Endothelial cell (in vitro differentiated cells): ENCODE measurements around the gene VPS45. TPM values are rescaled to one million over a fixed set of nuclear protein-coding genes. Genes with fewer than 3 reads are reported as not detected.
"Not testable (repeated sequence)": the region's sequence is repeated elsewhere in the genome, so short reads cannot be mapped to it uniquely, and the experiment has no call there.

Experiments used
- DNase-seq: peaks from one replicate; pipeline ENCODE4 v3.0.0; 2021; ENCODE audit warnings: low spot score
- H3K27ac Mint-ChIP-seq: one replicate; pipeline ENCODE4 v1.8.0; 2021; ENCODE audit warnings: mixed read lengths, inconsistent platforms; ENCODE audit not compliant: unreplicated experiment
- H3K27me3 Mint-ChIP-seq: one replicate; pipeline ENCODE4 v1.8.0; 2021; ENCODE audit warnings: mild to moderate bottlenecking, moderate library complexity, mixed read lengths, inconsistent platforms; ENCODE audit not compliant: unreplicated experiment
- H3K36me3 Mint-ChIP-seq: one replicate; pipeline ENCODE4 v1.8.0; 2021; ENCODE audit warnings: mild to moderate bottlenecking, low read depth, mixed read lengths, inconsistent platforms; ENCODE audit not compliant: unreplicated experiment
- H3K4me1 Mint-ChIP-seq: one replicate; pipeline ENCODE4 v1.8.0; 2021; ENCODE audit warnings: mild to moderate bottlenecking, mixed read lengths, inconsistent platforms; ENCODE audit not compliant: unreplicated experiment
- H3K4me3 Mint-ChIP-seq: one replicate; pipeline ENCODE4 v1.8.0; 2021; ENCODE audit warnings: mild to moderate bottlenecking, mixed read lengths, inconsistent platforms; ENCODE audit not compliant: unreplicated experiment
- H3K9me3 Mint-ChIP-seq: one replicate; pipeline ENCODE4 v1.8.0; 2021; ENCODE audit warnings: mixed read lengths, inconsistent platforms; ENCODE audit not compliant: unreplicated experiment
- total RNA-seq: library from RNA; stranded (reverse); fragmentation: NEBNext Ultra II Directional; extraction: Animal tissue kit (Norgen Biotek cat#: 25700); gene quantifications from one replicate; pipeline ENCODE4 v1.2.1, GENCODE V29; 2021; ENCODE audit not compliant: unreplicated experiment
- TF ChIP-seq, protein P1 (sequence below): fragments of 200-600 bp; sonication (generic); IDR thresholded peaks from one replicate; pipeline ENCODE4 v1.5.0; 2021; ENCODE audit warnings: antibody characterized with exemption; ENCODE audit not compliant: unreplicated experiment

VPS45 gene
- total RNA-seq, 1 donor from 2014 or later = 32.5 TPM

GRCh38 chr1:150134537-150134936 is 67.0 kb downstream of the VPS45 start:
- Mint-ChIP-seq H3K4me1 (peaks cover 4% of the 10 kb centered on the region), H3K4me3 (no peak overlapping the region), H3K27me3 (no peaks in the 10 kb centered on the region), H3K27ac (no peak overlapping the region), H3K9me3 (no peaks in the 10 kb centered on the region), H3K36me3 (no peaks in the 10 kb centered on the region)
- TF ChIP-seq, protein P1, sequence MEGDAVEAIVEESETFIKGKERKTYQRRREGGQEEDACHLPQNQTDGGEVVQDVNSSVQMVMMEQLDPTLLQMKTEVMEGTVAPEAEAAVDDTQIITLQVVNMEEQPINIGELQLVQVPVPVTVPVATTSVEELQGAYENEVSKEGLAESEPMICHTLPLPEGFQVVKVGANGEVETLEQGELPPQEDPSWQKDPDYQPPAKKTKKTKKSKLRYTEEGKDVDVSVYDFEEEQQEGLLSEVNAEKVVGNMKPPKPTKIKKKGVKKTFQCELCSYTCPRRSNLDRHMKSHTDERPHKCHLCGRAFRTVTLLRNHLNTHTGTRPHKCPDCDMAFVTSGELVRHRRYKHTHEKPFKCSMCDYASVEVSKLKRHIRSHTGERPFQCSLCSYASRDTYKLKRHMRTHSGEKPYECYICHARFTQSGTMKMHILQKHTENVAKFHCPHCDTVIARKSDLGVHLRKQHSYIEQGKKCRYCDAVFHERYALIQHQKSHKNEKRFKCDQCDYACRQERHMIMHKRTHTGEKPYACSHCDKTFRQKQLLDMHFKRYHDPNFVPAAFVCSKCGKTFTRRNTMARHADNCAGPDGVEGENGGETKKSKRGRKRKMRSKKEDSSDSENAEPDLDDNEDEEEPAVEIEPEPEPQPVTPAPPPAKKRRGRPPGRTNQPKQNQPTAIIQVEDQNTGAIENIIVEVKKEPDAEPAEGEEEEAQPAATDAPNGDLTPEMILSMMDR = no peak
- DNase-seq = no peak

- H3K36me3 Mint-ChIP-seq, H3K9me3 Mint-ChIP-seq, DNase-seq, H3K27ac Mint-ChIP-seq, H3K4me1 Mint-ChIP-seq, H3K27me3 Mint-ChIP-seq, H3K4me3 Mint-ChIP-seq: not testable (repeated sequence)
Measured at GRCh38 chr1:150135400-150135799, 67.8 kb downstream of the VPS45 start.

- Mint-ChIP-seq H3K9me3 (no peaks in the 10 kb centered on the region), H3K36me3 (peaks cover 3% of the 10 kb centered on the region), H3K4me3 (no peak overlapping the region), H3K4me1 (peaks cover 4% of the 10 kb centered on the region), H3K27ac (no peak overlapping the region), H3K27me3 (no peaks in the 10 kb centered on the region)
- no peak for DNase-seq
- TF ChIP-seq, protein P1 = no peak
Measured at GRCh38 chr1:150138044-150138443, 70.5 kb downstream of the VPS45 start.

GRCh38 chr1:150141452-150141851 is 73.9 kb downstream of the VPS45 start:
- DNase-seq = no peak
- Mint-ChIP-seq H3K4me3 (no peak overlapping the region), H3K27ac (no peak overlapping the region), H3K4me1 (peaks cover 9% of the 10 kb centered on the region), H3K27me3 (no peaks in the 10 kb centered on the region), H3K9me3 (no peaks in the 10 kb centered on the region), H3K36me3 (peaks cover 3% of the 10 kb centered on the region)
- TF ChIP-seq, protein P1 = no peak

GRCh38 chr1:150142083-150142482 is 74.5 kb downstream of the VPS45 start:
- H3K36me3 Mint-ChIP-seq = peaks cover 9% of the 10 kb centered on the region
- TF ChIP-seq, protein P1 = no peak
- no peak for DNase-seq
- H3K9me3 Mint-ChIP-seq = no peaks in the 10 kb centered on the region
- peaks cover 2% of the 10 kb centered on the region for H3K27me3 Mint-ChIP-seq
- H3K4me1 Mint-ChIP-seq = peaks cover 9% of the 10 kb centered on the region
- H3K27ac Mint-ChIP-seq = no peak overlapping the region
- H3K4me3 Mint-ChIP-seq = no peak overlapping the region

DNA sequence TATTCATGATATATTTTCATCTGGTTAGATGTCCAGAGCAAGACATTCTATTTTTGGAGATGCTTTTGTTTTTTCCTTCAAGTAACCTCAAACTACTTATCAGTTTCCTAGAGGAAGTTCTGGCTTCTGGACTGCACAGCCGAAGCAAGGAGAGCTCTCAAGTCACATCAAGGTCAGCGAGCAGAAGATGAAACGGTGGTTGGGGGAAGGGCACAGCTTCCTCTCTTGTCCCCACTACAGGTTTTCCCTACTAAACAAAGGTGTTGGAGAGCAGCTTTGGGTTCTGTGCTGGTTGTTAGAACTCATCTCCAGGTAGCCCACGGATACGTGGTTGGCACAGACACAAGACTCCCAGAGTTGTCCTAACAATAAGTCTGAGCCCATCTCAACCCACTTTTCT is 77.0 kb downstream of the VPS45 start:
- DNase-seq = no peak

DNA sequence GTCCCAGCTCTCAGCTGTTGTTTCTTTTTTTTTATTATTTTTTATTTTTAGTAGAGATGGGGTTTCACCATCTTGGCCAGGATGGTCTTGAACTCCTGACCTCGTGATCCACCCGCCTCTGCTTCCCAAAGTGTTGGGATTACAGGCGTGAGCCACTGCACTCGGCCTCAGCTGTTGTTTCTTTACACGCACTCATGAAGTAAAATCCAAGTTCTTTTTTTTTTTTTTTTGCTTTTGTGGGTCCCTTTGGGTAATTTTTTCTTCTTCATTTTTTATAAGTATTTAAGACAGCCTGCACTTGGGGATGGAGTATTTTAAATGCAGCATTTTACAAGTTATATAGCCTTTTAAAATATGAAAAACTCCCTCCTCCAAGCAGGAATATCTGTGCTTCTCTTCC is 78.4 kb downstream of the VPS45 start:
- not testable (repeated sequence) for H3K4me3 Mint-ChIP-seq, H3K9me3 Mint-ChIP-seq

More for the DNA sequence above, 77.0 kb downstream of the VPS45 start:
- TF ChIP-seq, protein P1 = no peak
- Mint-ChIP-seq H3K36me3 (peaks cover 10% of the 10 kb centered on the region), H3K4me1 (peaks cover 11% of the 10 kb centered on the region), H3K4me3 (no peak overlapping the region), H3K9me3 (no peaks in the 10 kb centered on the region), H3K27me3 (peaks cover 4% of the 10 kb centered on the region), H3K27ac (no peak overlapping the region)

More for the DNA sequence above, 78.4 kb downstream of the VPS45 start:
- not testable (repeated sequence) for H3K27me3 Mint-ChIP-seq, H3K27ac Mint-ChIP-seq, H3K36me3 Mint-ChIP-seq, DNase-seq
- peaks cover 14% of the 10 kb centered on the region for H3K4me1 Mint-ChIP-seq
